Progenitor cell of endocrine pancreas (in vitro differentiated cells): ENCODE measurements around the gene PAMR1. TPM values are rescaled to one million over a fixed set of nuclear protein-coding genes. Genes with fewer than 3 reads are reported as not detected.

Experiments
- DNase-seq: peaks from one replicate; pipeline ENCODE4 v3.0.0; 2021; ENCODE audit warnings: low spot score; ENCODE audit not compliant: unreplicated experiment
- H3K27ac Mint-ChIP-seq: 2 replicates; pipeline ENCODE4 v1.8.0; 2021; ENCODE audit warnings: mild to moderate bottlenecking, moderate library complexity, mixed read lengths
- H3K27me3 Mint-ChIP-seq: 2 replicates; pipeline ENCODE4 v1.8.0; 2021; ENCODE audit warnings: mixed read lengths
- H3K36me3 Mint-ChIP-seq: 2 replicates; pipeline ENCODE4 v1.8.0; 2022; ENCODE audit warnings: mixed read lengths; ENCODE audit not compliant: insufficient read depth
- H3K4me1 Mint-ChIP-seq: 2 replicates; pipeline ENCODE4 v1.8.0; 2021; ENCODE audit warnings: low read depth, mixed read lengths
- H3K4me3 Mint-ChIP-seq: 2 replicates; pipeline ENCODE4 v1.8.0; 2021; ENCODE audit warnings: low read depth, mild to moderate bottlenecking, moderate library complexity, mixed read lengths
- H3K9me3 Mint-ChIP-seq: 2 replicates; pipeline ENCODE4 v1.8.0; 2021; ENCODE audit warnings: low read depth, mixed read lengths
- total RNA-seq: library from RNA; stranded (reverse); gene quantifications from 2 replicates; pipeline ENCODE4 v1.2.1, GENCODE V29; 2021
- TF ChIP-seq, protein P1 (sequence below): fragments of 200-600 bp; sonication (generic); IDR thresholded peaks from one replicate; pipeline ENCODE4 v1.5.0; 2021; ENCODE audit warnings: antibody characterized with exemption, mild to moderate bottlenecking; ENCODE audit not compliant: unreplicated experiment

PAMR1 gene
- total RNA-seq, 1 donor from 2014 or later, result 0.38 TPM

DNA sequence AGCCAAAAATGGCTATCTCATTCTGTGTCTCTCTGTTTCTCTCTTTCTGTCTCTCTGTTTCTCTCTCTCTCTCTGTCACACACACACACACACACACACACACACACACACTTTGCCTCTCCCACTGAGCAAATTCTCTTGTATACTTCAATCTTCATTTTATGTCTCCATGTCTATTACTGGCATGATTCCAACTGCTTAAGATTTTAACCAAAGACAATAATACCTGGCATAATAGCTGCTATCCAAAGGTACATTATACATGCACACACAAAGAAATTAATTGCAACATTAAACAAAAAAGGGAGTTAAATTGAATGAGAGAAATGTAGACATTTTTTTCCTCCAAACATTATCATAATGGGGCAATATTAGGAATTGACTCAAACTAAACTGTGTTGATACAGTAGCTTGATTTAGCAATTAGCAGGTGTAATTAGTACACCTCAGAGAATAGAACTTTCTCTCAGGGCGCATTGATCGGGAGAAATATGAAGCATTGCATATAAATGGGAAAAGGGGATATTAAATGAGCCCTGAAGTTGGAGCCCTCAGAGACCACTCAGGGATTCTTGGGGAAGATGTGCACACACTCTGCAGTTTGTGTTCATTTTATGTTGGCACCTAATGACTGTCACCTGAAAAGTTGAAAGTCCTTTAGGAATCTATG lies 88.7 kb downstream of the PAMR1 start:
- no peak overlapping the region for H3K4me3 Mint-ChIP-seq
- H3K27ac Mint-ChIP-seq, result no peak overlapping the region
- no peaks in the 10 kb centered on the region for H3K36me3 Mint-ChIP-seq
- H3K27me3 Mint-ChIP-seq, result peaks cover 40% of the 10 kb centered on the region
- no peaks in the 10 kb centered on the region for H3K4me1 Mint-ChIP-seq
- H3K9me3 Mint-ChIP-seq, result no peaks in the 10 kb centered on the region
- DNase-seq, result no peak
- TF ChIP-seq, protein P1, sequence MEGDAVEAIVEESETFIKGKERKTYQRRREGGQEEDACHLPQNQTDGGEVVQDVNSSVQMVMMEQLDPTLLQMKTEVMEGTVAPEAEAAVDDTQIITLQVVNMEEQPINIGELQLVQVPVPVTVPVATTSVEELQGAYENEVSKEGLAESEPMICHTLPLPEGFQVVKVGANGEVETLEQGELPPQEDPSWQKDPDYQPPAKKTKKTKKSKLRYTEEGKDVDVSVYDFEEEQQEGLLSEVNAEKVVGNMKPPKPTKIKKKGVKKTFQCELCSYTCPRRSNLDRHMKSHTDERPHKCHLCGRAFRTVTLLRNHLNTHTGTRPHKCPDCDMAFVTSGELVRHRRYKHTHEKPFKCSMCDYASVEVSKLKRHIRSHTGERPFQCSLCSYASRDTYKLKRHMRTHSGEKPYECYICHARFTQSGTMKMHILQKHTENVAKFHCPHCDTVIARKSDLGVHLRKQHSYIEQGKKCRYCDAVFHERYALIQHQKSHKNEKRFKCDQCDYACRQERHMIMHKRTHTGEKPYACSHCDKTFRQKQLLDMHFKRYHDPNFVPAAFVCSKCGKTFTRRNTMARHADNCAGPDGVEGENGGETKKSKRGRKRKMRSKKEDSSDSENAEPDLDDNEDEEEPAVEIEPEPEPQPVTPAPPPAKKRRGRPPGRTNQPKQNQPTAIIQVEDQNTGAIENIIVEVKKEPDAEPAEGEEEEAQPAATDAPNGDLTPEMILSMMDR, result no peak

DNA sequence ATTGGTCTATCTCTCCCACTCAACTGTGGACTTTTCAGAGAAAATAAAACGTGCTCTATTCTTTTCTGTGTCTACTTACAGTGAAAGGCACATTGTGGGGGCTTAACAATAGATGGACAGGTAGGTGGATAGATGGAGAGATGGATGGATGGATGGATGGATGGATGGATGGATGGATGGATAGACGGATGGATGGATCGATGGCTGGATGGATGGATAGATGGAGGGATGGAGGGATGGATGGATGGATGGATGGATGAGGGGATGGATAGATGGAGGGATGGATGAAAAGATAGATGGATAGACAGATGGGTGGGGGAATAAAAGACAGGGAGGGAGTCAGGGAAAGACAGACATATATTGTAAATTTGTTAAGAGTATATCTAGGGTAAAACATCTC lies 91.8 kb downstream of the PAMR1 start:
- no peaks in the 10 kb centered on the region for H3K9me3 Mint-ChIP-seq
- TF ChIP-seq, protein P1, result no peak
- H3K27ac Mint-ChIP-seq, result no peak overlapping the region
- no peak for DNase-seq
- H3K4me1 Mint-ChIP-seq, result no peaks in the 10 kb centered on the region
- no peaks in the 10 kb centered on the region for H3K36me3 Mint-ChIP-seq
- H3K4me3 Mint-ChIP-seq, result no peak overlapping the region
- H3K27me3 Mint-ChIP-seq, result peaks cover 39% of the 10 kb centered on the region

DNA sequence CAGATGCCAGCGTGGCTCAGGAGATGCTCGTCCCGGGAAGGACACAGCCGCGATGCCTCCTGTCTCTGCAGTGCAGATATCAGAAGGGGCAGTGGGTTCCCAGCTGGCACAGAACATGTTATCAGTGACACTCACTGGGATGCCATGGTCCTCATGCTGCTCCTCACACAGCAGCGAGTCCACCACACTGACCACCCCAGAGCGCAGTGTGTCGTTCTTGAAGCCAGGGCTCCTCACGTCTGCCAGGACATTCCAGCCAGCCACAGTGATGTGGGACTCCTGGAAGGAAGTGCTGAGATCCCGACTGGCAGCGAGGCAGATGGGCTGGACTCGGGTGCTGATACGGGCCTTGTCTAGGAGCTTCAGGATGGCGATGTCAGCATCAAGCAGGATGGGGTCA lies 93.0 kb downstream of the PAMR1 start:
- H3K4me3 Mint-ChIP-seq, result no peak overlapping the region
- H3K4me1 Mint-ChIP-seq, result no peaks in the 10 kb centered on the region
- H3K9me3 Mint-ChIP-seq, result no peaks in the 10 kb centered on the region
- TF ChIP-seq, protein P1, result no peak
- no peaks in the 10 kb centered on the region for H3K36me3 Mint-ChIP-seq
- H3K27ac Mint-ChIP-seq, result no peak overlapping the region
- H3K27me3 Mint-ChIP-seq, result peaks cover 35% of the 10 kb centered on the region
- DNase-seq, result no peak

DNA sequence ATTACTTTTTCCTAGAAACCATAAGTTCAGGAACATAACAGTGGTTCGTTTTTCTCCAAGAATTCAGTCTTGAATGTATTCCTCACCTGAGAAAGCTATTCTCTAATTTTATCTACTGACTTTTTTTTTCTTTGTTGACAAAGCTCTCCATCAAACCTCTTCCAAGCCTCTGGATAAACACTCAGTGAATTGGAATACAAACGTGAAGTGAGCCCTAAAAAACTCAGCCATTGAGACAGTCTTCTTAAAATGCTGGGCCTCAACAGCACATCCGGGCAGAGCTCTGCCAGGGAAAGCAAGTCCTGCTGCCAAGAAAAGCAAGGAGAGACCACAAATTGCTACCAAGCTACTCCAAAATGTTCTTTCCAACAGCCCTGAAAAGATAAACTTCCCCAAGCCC lies 98.3 kb downstream of the PAMR1 start:
- Mint-ChIP-seq H3K36me3 (no peaks in the 10 kb centered on the region), H3K4me3 (no peak overlapping the region), H3K27ac (no peak overlapping the region), H3K27me3 (peaks cover 77% of the 10 kb centered on the region), H3K9me3 (no peaks in the 10 kb centered on the region), H3K4me1 (peaks cover 5% of the 10 kb centered on the region)
- no peak for DNase-seq
- TF ChIP-seq, protein P1, result no peak

DNA sequence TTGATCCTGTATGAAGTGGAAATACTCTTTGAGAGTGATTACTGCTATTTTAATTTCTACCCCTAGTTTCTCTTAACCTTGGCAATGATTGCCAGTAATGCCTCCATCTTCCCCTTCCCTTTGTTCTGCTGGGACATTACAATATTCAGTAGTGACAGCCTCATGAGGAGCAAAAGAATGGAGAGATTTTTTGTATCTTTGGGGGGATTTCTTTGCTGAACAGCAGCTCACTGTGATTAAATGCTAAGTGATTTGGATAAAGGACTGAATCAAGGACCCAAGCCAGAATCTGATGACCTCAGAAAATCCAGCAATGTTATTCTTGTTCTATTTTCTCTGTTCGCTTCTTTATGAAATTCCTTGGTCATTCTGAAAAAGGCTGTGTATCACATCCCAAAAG lies 99.1 kb downstream of the PAMR1 start:
- Mint-ChIP-seq H3K9me3 (no peaks in the 10 kb centered on the region), H3K27me3 (peaks cover 84% of the 10 kb centered on the region), H3K36me3 (no peaks in the 10 kb centered on the region), H3K27ac (no peak overlapping the region), H3K4me1 (peaks cover 5% of the 10 kb centered on the region), H3K4me3 (no peak overlapping the region)
- DNase-seq, result no peak
- TF ChIP-seq, protein P1, result no peak
